ENCODE measurements around the gene ZDHHC15.
A peak's percentile ranks its signal among the peaks of the same experiment; 100 is the strongest.
"Not testable (repeated sequence)": the region's sequence is repeated elsewhere in the genome, so short reads cannot be mapped to it uniquely, and the experiment has no call there.

Gene ZDHHC15

DNA sequence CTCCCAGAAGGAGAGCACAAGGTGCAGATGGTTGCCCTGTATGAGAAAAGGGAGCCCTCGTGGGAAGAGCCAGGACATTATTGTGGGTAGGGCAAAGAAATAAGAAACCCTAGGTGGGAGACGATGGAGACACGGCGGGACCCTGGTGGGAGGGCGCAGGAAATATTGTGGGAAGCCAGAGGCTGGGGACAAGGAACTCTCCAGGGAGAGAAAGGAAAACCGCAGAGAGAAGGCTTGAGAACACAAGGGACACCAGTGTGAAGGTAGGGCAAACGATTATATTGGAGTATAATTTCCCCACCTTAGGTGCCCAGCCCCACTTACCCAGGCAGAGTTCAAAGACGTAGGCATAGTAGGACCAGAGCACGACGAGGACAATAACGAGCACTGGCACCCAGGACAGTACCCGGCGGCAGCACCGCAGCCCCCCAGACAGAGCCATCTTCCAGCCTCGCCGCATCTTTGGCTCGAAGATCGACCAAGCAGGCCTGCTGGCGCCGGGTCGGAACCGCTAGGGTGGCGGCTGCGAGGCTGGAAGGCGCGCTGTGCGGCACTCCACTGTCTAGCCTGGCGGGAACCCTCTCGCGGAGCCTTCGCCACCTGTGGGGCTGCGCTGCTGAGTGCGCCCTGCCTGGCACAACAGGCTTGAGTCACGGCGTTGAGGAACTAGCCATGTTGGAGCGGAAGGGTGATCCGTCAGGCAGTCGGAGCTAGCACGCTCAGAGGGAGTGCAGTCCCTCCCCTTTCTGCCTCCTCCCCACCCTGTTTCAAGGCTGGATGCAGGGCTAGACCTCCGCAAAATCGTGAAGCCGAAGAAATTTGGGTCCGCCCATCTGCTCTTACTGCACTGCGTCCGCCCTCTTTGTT lies at the start of gene ZDHHC15:
ZDHHC15 (minus strand) TSS at position 473 of the 867 bp plus-strand sequence; CDS start at position 460, 13 bp downstream.
- DNase-seq: no peak

DNA sequence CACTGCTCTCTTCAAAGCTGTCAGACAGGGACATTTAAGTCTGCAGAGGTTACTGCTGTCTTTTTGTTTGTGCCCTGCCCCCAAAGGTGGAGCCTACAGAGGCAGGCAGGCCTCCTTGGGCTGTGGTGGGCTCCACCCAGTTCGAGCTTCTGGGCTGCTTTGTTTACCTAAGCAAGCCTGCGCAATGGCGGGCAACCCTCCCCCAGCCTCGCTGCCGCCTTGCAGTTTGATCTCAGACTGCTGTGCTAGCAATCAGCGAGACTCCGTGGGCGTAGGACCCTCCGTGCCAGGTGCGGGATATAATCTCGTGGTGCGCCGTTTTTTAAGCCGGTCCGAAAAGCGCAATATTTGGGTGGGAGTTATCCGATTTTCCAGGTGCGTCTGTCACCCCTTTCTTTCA lies 37.7 kb upstream of the ZDHHC15 start:
- not testable (repeated sequence) for DNase-seq

- DNase-seq: peak; percentile 17
These were observed 24.9 kb upstream of the ZDHHC15 start for GRCh38 chrX:75547783-75548182.

DNA sequence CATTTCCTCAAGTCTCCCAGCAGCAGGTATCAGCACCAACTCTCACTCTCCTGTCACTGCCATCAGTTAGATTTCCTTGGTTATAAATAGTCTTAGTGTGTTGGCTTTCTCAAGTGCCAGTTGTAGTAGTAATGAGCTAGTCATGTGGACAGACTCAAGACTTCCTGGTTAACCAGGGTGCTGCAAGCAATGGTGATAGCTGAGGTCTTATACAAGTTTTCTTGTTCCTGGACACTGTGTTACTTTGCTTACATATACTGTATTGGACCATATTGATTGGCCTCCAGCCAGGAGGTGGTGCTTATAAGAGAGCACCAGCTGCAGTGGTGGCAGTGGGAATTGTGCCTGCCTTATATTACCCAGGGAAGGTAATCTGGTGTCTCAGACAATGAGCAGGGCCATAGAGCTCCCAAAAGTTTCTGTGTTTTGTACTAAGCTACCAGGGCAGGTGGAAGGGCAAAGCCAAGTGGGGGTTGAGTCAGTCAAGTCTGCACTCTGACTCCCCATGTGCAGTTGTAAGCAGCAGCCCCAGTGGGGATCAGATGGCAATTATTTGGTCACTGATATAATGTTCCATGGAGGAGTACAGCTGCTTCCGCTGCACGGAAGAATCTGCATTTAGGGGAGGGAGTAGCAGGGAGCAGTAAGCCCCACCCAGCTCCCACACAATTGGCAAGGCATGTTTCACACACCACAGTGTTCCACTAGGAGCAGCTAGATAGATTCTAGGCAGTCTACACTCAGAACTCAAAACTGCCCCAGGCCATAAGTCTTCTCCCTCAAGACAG lies 24.1 kb upstream of the ZDHHC15 start:
- no peak for DNase-seq

- no peak for DNase-seq
These were observed 21.9 kb upstream of the ZDHHC15 start for GRCh38 chrX:75544786-75545185.

DNA sequence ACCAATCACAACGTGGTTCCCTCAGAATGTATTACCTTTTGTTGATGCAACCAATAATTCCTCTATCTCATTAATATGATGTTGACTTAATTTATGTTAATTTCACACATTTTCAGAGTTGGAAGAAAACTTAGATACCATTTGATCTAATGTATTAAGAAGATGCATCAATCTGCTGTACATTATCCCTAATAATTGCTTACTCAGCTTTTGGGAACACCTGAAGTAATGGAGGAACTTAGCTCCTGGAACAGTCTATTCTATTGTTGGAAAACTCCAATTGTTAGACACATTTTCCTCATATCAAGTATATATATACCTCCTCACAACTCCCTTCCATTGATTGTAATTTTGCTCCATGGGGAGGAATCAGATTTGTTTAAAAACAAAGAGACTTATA lies 38.9 kb downstream of the ZDHHC15 start:
- DNase-seq: no peak

DNA sequence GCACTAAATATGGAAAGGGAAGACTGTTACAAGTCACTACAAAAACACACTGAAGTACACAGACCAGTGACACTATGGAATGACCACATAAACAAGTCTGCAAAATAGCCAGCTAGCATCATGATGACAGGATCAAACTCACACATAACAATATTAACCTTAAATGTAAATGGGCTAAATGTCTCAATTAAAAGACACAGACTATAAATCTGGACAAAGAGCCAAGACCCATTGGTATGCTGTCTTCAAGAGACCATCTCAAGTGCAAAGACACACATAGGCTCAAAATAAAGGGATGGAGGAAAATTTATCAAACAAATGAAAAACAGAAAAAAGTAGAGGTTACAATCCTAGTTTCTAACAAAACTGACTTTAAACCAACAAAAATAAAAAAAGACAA lies 61.1 kb downstream of the ZDHHC15 start:
- not testable (repeated sequence) for DNase-seq

- no peak for DNase-seq
These were observed 101.1 kb downstream of the ZDHHC15 start for GRCh38 chrX:75421688-75422230.

- not testable (repeated sequence) for DNase-seq
These were observed 115.7 kb downstream of the ZDHHC15 start for GRCh38 chrX:75407153-75407552.

DNA sequence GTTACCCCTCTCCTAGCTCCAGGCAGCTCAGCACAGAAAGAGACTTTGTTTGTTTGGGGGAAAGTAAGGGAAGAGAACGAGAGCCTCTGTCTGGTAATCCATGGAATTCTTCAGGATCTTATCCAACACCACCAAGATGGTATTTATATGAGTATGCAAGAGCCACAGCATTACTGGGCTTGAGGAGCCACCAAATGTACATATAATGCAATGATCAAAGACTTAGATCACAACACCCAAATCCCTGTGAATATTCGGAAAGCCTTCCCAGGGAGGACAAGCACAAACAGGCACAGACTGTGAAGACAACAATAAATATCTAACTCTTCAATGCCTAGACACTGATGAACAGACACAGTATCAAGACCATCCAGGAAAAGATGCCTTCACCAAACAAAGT lies 132.4 kb downstream of the ZDHHC15 start:
- no peak for DNase-seq

DNA sequence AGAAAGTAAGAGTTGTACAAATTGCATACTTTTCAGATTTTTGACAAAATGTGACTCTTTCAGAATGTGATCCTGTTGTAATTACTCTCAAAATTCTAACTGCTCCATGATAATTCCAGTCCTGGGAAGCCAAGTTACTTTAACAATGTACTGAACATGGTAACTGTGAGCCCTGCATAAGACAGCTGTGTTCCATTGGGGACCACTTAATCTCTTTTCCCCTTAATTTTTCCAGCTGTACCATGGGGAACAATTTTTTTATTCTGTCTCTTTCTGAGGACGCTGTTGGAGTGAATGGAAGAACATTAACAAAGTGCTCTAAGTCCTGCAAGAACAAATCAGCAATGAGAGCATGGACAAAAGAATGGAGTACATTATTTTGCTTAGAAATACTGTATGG lies 153.1 kb downstream of the ZDHHC15 start:
- no peak for DNase-seq

GRCh38 chrX:75366861-75367260 lies 156.0 kb downstream of the ZDHHC15 start:
- DNase-seq: no peak

DNA sequence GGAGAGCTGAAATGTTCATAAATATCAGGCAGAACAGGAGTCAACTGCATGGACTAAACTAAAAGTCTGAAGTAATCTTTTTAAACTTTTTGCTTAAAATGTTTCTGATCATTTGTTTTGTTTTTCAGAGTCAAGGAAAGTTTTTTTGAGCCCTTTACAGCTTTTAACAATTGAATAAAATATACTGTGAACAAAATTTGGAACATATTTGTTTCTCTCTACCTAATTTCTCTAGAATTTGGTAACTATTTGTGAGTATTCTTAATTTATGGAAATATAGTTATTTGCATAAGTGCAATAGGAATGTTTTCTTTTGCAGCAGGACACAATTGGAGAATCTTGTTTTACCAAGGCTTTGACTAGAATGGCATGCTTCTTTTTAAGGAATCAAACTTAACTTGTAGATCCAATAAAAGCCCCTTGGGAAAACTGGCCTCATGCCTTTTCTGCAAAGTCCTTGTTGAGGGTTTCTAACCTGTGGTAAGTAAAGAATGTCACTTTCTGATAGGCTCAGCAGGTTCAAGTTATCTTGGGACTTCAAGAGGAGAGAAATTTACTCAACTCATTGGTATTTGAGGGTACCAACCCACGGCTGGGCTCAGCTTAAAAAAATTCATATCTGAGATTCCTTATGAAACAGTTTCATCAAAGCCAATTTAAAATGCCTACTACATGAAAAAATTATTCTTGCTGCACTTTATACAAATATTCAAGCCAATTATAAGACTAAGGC lies 157.4 kb downstream of the ZDHHC15 start:
- DNase-seq: no peak

DNA sequence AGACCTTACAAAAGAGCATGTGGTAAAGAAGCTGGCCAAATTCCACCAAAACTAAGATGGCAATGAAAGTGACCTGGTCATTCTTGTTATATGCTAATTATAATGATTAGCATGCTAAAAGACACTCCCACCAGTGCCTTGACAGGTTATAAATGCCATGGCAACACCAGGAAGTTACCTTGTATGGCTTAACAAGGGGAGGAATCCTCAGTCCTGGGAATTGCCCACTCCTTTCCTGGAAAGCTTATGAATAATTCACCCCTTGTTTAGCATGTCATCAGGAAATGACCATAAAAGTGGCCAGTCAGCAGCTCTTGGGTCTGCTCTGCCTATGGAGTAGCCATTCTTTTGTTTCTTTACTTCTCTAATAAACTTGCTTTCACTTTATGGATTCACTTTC lies 161.0 kb downstream of the ZDHHC15 start:
- DNase-seq: no peak

GRCh38 chrX:75348601-75349000 lies 174.2 kb downstream of the ZDHHC15 start:
- DNase-seq: not testable (repeated sequence)

GRCh38 chrX:75337525-75337924 lies 185.3 kb downstream of the ZDHHC15 start:
- DNase-seq: no peak

GRCh38 chrX:75335127-75335458 lies 187.7 kb downstream of the ZDHHC15 start:
- no peak for DNase-seq

DNA sequence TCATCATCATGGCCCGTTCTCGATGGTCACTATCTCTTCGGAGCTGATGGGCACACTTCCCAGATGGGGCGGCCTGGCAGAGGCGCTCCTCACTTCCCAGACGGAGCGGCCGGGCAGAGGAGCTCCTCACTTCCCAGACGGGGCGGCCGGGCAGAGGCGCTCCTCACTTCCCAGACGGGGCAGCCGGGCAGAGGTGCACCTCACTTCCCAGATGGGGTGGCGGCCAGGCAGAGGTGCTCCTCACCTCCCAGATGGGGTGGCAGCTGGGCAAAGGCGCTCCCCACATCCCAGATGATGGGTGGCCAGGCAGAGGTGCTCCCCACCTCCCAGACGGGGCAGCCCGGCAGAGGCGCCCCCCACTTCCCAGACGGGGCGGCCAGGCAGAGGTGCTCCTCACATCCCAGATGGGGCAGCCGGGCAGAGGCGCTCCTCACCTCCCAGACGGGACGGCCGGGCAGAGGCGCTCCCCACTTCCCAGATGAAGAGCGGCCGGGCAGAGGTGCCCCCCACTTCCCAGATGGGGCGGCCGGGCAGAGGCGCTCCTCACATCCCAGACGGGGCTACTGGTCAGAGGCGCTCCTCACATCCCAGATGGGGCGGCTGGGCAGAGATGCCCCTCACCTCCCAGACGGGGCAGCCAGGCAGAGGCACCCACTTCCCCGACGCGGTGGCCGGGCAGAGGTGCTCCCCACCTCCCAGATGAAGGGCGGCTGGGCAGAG lies 188.3 kb downstream of the ZDHHC15 start:
- not testable (repeated sequence) for DNase-seq

GRCh38 chrX:75327607-75328006 lies 195.2 kb downstream of the ZDHHC15 start:
- DNase-seq: no peak

All from KG1 (cell line).